ENCODE results near the gene NCKAP5.

NCKAP5 gene

DNA sequence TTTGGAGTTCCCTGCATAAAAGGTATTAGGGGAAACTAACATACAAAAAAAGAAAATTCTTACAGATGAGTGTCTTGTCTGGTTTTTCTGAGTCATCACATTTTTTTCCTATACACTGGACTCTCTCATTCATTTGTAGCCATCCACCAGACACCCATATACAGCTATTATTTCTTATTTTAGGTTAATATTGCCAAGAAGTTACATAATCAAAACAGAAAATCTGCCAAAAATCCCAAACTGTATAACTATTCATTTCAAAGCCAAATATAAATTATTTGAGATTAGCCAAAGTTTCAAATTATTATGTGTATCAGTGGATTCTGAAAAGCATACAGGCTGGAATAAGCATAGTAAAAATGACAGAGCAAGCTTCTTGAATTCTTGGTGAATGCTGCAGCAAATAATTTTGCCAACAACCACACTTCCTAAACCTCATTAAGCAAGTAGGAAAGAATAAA is 191.2 kb downstream of the NCKAP5 start:
- DNase-seq (ENCODE audit: low read depth): no peak

GRCh38 chr2:133374781-133375180 is 193.5 kb downstream of the NCKAP5 start:
- no peak for DNase-seq (ENCODE audit: low read depth)
- H3K4me3 ChIP-seq (ENCODE audit: control insufficient read depth, low read depth, low read length): no peak overlapping the region
- no peak for TF ChIP-seq CTCF (conservative IDR thresholded peaks at IDR 0.05; ENCODE audit: control insufficient read depth, insufficient read depth, low read depth, low read length)

More for the DNA sequence above, 191.2 kb downstream of the NCKAP5 start:
- no peak for TF ChIP-seq CTCF (conservative IDR thresholded peaks at IDR 0.05; ENCODE audit: control insufficient read depth, insufficient read depth, low read depth, low read length)
- H3K4me3 ChIP-seq (ENCODE audit: control insufficient read depth, low read depth, low read length): no peak overlapping the region

- no peak for DNase-seq (ENCODE audit: low read depth)
- TF ChIP-seq CTCF (conservative IDR thresholded peaks at IDR 0.05; ENCODE audit: control insufficient read depth, insufficient read depth, low read depth, low read length): no peak
- H3K4me3 ChIP-seq (ENCODE audit: control insufficient read depth, low read depth, low read length): no peak overlapping the region
Observed at GRCh38 chr2:133371286-133371685, 197.0 kb downstream of the NCKAP5 start.

- no peak overlapping the region for H3K4me3 ChIP-seq (ENCODE audit: control insufficient read depth, low read depth, low read length)
- TF ChIP-seq CTCF (conservative IDR thresholded peaks at IDR 0.05; ENCODE audit: control insufficient read depth, insufficient read depth, low read depth, low read length): no peak
- DNase-seq (ENCODE audit: low read depth): no peak
Observed at GRCh38 chr2:133369901-133370658, 198.2 kb downstream of the NCKAP5 start.

DNA sequence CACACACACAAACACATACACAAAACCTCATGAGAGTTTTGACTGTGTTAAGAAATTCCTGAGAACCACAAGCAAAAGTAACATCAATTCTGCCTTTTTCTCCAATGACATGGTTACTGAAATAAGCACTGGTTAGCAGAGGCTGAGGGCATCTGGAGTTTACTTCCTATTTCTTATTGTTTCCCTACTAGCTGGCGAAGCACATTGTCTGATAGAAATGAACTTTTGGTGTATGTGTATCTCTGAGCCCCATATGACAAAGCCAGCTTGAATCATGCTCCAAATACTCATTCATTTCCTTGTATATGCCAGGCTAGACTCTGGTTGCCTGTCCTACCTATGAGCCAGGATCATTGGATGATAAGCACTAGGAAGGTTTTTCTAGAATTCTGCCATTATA is 203.1 kb downstream of the NCKAP5 start:
- no peak for DNase-seq (ENCODE audit: low read depth)
- H3K4me3 ChIP-seq (ENCODE audit: control insufficient read depth, low read depth, low read length): no peak overlapping the region
- no peak for TF ChIP-seq CTCF (conservative IDR thresholded peaks at IDR 0.05; ENCODE audit: control insufficient read depth, insufficient read depth, low read depth, low read length)

GRCh38 chr2:133364636-133365035 is 203.6 kb downstream of the NCKAP5 start:
- no peak for DNase-seq (ENCODE audit: low read depth)
- TF ChIP-seq CTCF (conservative IDR thresholded peaks at IDR 0.05; ENCODE audit: control insufficient read depth, insufficient read depth, low read depth, low read length): no peak

More at GRCh38 chr2:133364636-133365035, 203.6 kb downstream of the NCKAP5 start:
- no peak overlapping the region for H3K4me3 ChIP-seq (ENCODE audit: control insufficient read depth, low read depth, low read length)

All from fibroblast of mammary gland (primary cell).